ENCODE data around the gene TMEM150A.

GRCh38 chr2:85590950-85591349 lies 11.5 kb downstream of the TMEM150A start:
- no peak for TF ChIP-seq EP300 (IDR thresholded peaks at IDR 0.05; ENCODE audit: low read depth)
- TF ChIP-seq, protein P1, sequence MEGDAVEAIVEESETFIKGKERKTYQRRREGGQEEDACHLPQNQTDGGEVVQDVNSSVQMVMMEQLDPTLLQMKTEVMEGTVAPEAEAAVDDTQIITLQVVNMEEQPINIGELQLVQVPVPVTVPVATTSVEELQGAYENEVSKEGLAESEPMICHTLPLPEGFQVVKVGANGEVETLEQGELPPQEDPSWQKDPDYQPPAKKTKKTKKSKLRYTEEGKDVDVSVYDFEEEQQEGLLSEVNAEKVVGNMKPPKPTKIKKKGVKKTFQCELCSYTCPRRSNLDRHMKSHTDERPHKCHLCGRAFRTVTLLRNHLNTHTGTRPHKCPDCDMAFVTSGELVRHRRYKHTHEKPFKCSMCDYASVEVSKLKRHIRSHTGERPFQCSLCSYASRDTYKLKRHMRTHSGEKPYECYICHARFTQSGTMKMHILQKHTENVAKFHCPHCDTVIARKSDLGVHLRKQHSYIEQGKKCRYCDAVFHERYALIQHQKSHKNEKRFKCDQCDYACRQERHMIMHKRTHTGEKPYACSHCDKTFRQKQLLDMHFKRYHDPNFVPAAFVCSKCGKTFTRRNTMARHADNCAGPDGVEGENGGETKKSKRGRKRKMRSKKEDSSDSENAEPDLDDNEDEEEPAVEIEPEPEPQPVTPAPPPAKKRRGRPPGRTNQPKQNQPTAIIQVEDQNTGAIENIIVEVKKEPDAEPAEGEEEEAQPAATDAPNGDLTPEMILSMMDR (IDR thresholded peaks at IDR 0.05), result no peak
- TF ChIP-seq POLR2A (IDR thresholded peaks at IDR 0.05), result no peak
- TF ChIP-seq POLR2AphosphoS5 (IDR thresholded peaks at IDR 0.05), result no peak

All from transverse colon (tissue), 4 donors.